Suprapubic skin (tissue), 4 donors: ENCODE data around the gene IL17RD. TPM values are rescaled to one million over a fixed set of nuclear protein-coding genes. Genes with fewer than 3 reads are reported as not detected.

ENCODE experiments used
- DNase-seq, 2 donors: peaks; one replicate each; pipeline ENCODE4 v3.0.0-alpha.2; 2019; ENCODE audit warnings: low spot score in 2 of 2
- H3K27ac ChIP-seq: fragments of 200-600 bp; sonication (generic); one replicate; pipeline ENCODE4 v1.5.1; 2019
- H3K27me3 ChIP-seq: fragments of 200-600 bp; sonication (generic); one replicate; pipeline ENCODE4 v1.5.1; 2019
- H3K36me3 ChIP-seq: fragments of 200-600 bp; sonication (generic); one replicate; pipeline ENCODE4 v1.5.1; 2019
- H3K4me1 ChIP-seq: fragments of 200-600 bp; sonication (generic); one replicate; pipeline ENCODE4 v1.5.1; 2019
- H3K4me3 ChIP-seq: fragments of 200-600 bp; sonication (generic); one replicate; pipeline ENCODE4 v1.5.1; 2019; ENCODE audit warnings: mild to moderate bottlenecking
- H3K9me3 ChIP-seq: fragments of 200-600 bp; sonication (generic); one replicate; pipeline ENCODE4 v1.5.1; 2019
- CTCF ChIP-seq, 2 donors: fragments of 200-600 bp in 1 of 2; fragments of 450-650 bp in 1 of 2; sonication (generic) in 1 of 2; IDR thresholded peaks; one replicate each; pipeline ENCODE4 v1.5.1; 2016 to 2019; ENCODE audit warnings: antibody characterized with exemption in 2 of 2, mild to moderate bottlenecking in 1 of 2, moderate library complexity in 1 of 2
- EP300 ChIP-seq: sonication (generic); formaldehyde crosslinking; IDR thresholded peaks from one replicate; pipeline ENCODE4 v1.6.1; 2017; ENCODE audit warnings: antibody characterized with exemption
- POLR2A ChIP-seq, 2 donors: fragments of 450-650 bp; IDR thresholded peaks; one replicate each; pipeline ENCODE4 v1.6.1; 2017; ENCODE audit warnings: antibody characterized with exemption in 2 of 2, mild to moderate bottlenecking in 2 of 2, moderate library complexity in 2 of 2
- POLR2AphosphoS5 ChIP-seq, 3 donors: sonication (generic); formaldehyde crosslinking; IDR thresholded peaks; one replicate each; pipeline ENCODE4 v1.6.1; 2017; ENCODE audit warnings: antibody characterized with exemption in 3 of 3
- WGBS: methylation state at CpG from one replicate; pipeline ENCODE4 v1.1.5; 2018; 5-methylcytosine and 5-hydroxymethylcytosine counted together
- total RNA-seq, 4 donors: library from RNA; depleted of rRNA; stranded (reverse); fragments of >200 nt; gene quantifications; one replicate each; pipeline ENCODE4 v1.1.0, GENCODE V29; 2016

IL17RD gene
- total RNA-seq, 4 donors from 2014 or later, result 2.2 to 6.1 (median 3.7) TPM

GRCh38 chr3:57132674-57133073 lies 32.5 kb downstream of the IL17RD start:
- Histone ChIP-seq H3K9me3 (no peaks in the 10 kb centered on the region), H3K27ac (no peak overlapping the region), H3K27me3 (no peaks in the 10 kb centered on the region), H3K4me1 (peaks cover 9% of the 10 kb centered on the region), H3K36me3 (no peaks in the 10 kb centered on the region), H3K4me3 (no peak overlapping the region)
- 93% methylated on average over 2 of the region's 2 CpGs for WGBS
- TF ChIP-seq CTCF (IDR thresholded peaks at IDR 0.05) (no peak), EP300 (no peak), POLR2A (IDR thresholded peaks at IDR 0.05) (no peak), POLR2AphosphoS5 (IDR thresholded peaks at IDR 0.05) (no peak)
- DNase-seq, result no peak

GRCh38 chr3:57131210-57131588 lies 34.0 kb downstream of the IL17RD start:
- TF ChIP-seq CTCF (IDR thresholded peaks at IDR 0.05), result no peak
- TF ChIP-seq POLR2AphosphoS5 (IDR thresholded peaks at IDR 0.05), result no peak
- no peak for TF ChIP-seq POLR2A (IDR thresholded peaks at IDR 0.05)
- TF ChIP-seq EP300, result no peak
- Histone ChIP-seq H3K9me3 (no peaks in the 10 kb centered on the region), H3K27me3 (no peaks in the 10 kb centered on the region), H3K36me3 (no peaks in the 10 kb centered on the region), H3K4me3 (no peak overlapping the region), H3K27ac (no peak overlapping the region), H3K4me1 (peaks cover 9% of the 10 kb centered on the region)
- WGBS, result 94% methylated on average over 4 of the region's 4 CpGs
- no peak for DNase-seq

GRCh38 chr3:57130571-57131209 lies 34.5 kb downstream of the IL17RD start:
- TF ChIP-seq EP300 (no peak), POLR2A (IDR thresholded peaks at IDR 0.05) (no peak), POLR2AphosphoS5 (IDR thresholded peaks at IDR 0.05) (no peak), CTCF (IDR thresholded peaks at IDR 0.05) (no peak)
- WGBS, result 72% methylated on average over 11 of the region's 14 CpGs
- Histone ChIP-seq H3K4me3 (no peak overlapping the region), H3K9me3 (no peaks in the 10 kb centered on the region), H3K27me3 (no peaks in the 10 kb centered on the region), H3K27ac (peak overlapping the region; percentile 34), H3K36me3 (no peaks in the 10 kb centered on the region), H3K4me1 (peaks cover 9% of the 10 kb centered on the region)
- DNase-seq, result no peak

GRCh38 chr3:57128826-57129667 lies 36.1 kb downstream of the IL17RD start:
- DNase-seq, result no peak
- Histone ChIP-seq H3K27me3 (no peaks in the 10 kb centered on the region), H3K4me1 (peaks cover 9% of the 10 kb centered on the region), H3K4me3 (peak overlapping the region; percentile 10), H3K36me3 (no peaks in the 10 kb centered on the region), H3K27ac (peak overlapping the region; percentile 52), H3K9me3 (no peaks in the 10 kb centered on the region)
- 72% methylated on average over 14 of the region's 14 CpGs for WGBS
- TF ChIP-seq EP300 (no peak), CTCF (IDR thresholded peaks at IDR 0.05) (no peak), POLR2A (IDR thresholded peaks at IDR 0.05) (no peak), POLR2AphosphoS5 (IDR thresholded peaks at IDR 0.05) (no peak)

GRCh38 chr3:57127891-57128518 lies 37.1 kb downstream of the IL17RD start:
- Histone ChIP-seq H3K4me3 (no peak overlapping the region), H3K27ac (peak overlapping the region; percentile 82), H3K36me3 (no peaks in the 10 kb centered on the region), H3K4me1 (peaks cover 9% of the 10 kb centered on the region), H3K9me3 (no peaks in the 10 kb centered on the region), H3K27me3 (no peaks in the 10 kb centered on the region)
- WGBS, result 56% methylated on average over 11 of the region's 11 CpGs
- no peak for DNase-seq
- TF ChIP-seq POLR2AphosphoS5 (IDR thresholded peaks at IDR 0.05) (no peak), POLR2A (IDR thresholded peaks at IDR 0.05) (no peak), CTCF (IDR thresholded peaks at IDR 0.05) (no peak), EP300 (no peak)
